Stimulated activated naive CD4-positive, alpha-beta T cell (primary cell): ENCODE measurements around the gene LGALSL.

ENCODE experiments used
- DNase-seq, 6 experiments: peaks; one replicate each; lab custom pipeline; 2025; lab: John Stamatoyannopoulos, UW

LGALSL gene

GRCh38 chr2:64471600-64471999 lies 17.6 kb downstream of the LGALSL start:
- DNase-seq: no peak

- DNase-seq: no peak
Measured at GRCh38 chr2:64472881-64473280, 18.9 kb downstream of the LGALSL start.

GRCh38 chr2:64474121-64474571 lies 20.2 kb downstream of the LGALSL start:
- DNase-seq: no peak

- DNase-seq: no peak
Measured at GRCh38 chr2:64474636-64475035, 20.7 kb downstream of the LGALSL start.

- no peak for DNase-seq
Measured at GRCh38 chr2:64477037-64477436, 23.1 kb downstream of the LGALSL start.

- no peak for DNase-seq
Measured at GRCh38 chr2:64477979-64478378, 24.0 kb downstream of the LGALSL start.

- DNase-seq: no peak
Measured at GRCh38 chr2:64478502-64479230, 24.7 kb downstream of the LGALSL start.

- no peak for DNase-seq
Measured at GRCh38 chr2:64479259-64480117, 25.5 kb downstream of the LGALSL start.

- no peak for DNase-seq
Measured at GRCh38 chr2:64481665-64482064, 27.7 kb downstream of the LGALSL start.

- no peak for DNase-seq
Measured at GRCh38 chr2:64482243-64482642, 28.3 kb downstream of the LGALSL start.

GRCh38 chr2:64482765-64483504 lies 29.0 kb downstream of the LGALSL start:
- no peak for DNase-seq

GRCh38 chr2:64485331-64485730 lies 31.4 kb downstream of the LGALSL start:
- DNase-seq: no peak

GRCh38 chr2:64485961-64486360 lies 32.0 kb downstream of the LGALSL start:
- DNase-seq: no peak

- DNase-seq: no peak
Measured at GRCh38 chr2:64487256-64488049, 33.5 kb downstream of the LGALSL start.

GRCh38 chr2:64488050-64488974 lies 34.4 kb downstream of the LGALSL start:
- DNase-seq: peak; percentile 21 to 80 (median 60)

GRCh38 chr2:64489081-64489751 lies 35.3 kb downstream of the LGALSL start:
- no peak for DNase-seq

GRCh38 chr2:64491426-64491825 lies 37.5 kb downstream of the LGALSL start:
- DNase-seq: no peak

GRCh38 chr2:64492272-64492671 lies 38.3 kb downstream of the LGALSL start:
- no peak for DNase-seq

GRCh38 chr2:64492821-64493220 lies 38.9 kb downstream of the LGALSL start:
- DNase-seq: no peak

GRCh38 chr2:64493788-64494187 lies 39.8 kb downstream of the LGALSL start:
- DNase-seq: no peak
